K562 (cell line): Measurements from ENCODE around the gene SRF. TPM values are rescaled to one million over a fixed set of nuclear protein-coding genes. Genes with fewer than 3 reads are reported as not detected.
A peak's percentile ranks its signal among the peaks of the same experiment; 100 is the strongest.

ENCODE experiments used
- CBX5 ChIP-seq: IDR thresholded peaks from 2 replicates; pipeline ENCODE4 v1.6.1; 2014; ENCODE audit warnings: low read depth, borderline replicate concordance
- GABPA ChIP-seq: fragments of 200-800 bp; sonication (Bioruptor generic); conservative IDR thresholded peaks from 2 replicates; pipeline ENCODE4 v1.6.1; 2016; ENCODE audit warnings: low read depth, missing genetic modification characterization, missing compliant biosample characterization
- GTF2A2 ChIP-seq: IDR thresholded peaks from 2 replicates; pipeline ENCODE4 v1.6.1; 2016; ENCODE audit warnings: mild to moderate bottlenecking, missing genetic modification characterization, missing compliant biosample characterization
- MYC ChIP-seq, 2 experiments: fragments of 250-450 bp in 1 of 2; sonication (Bioruptor Pico) in 1 of 2; IDR thresholded peaks; 2 replicates each; pipeline versions ENCODE4 v1.5.1 to v1.6.1; 2012 to 2021; ENCODE audit warnings: low read depth in 2 of 2, borderline replicate concordance in 1 of 2, improper control_type of control experiment in 1 of 2, low read length in 1 of 2, mild to moderate bottlenecking in 1 of 2, moderate library complexity in 1 of 2
- TBL1XR1 ChIP-seq, 2 experiments: IDR thresholded peaks; 2 replicates each; pipeline ENCODE4 v1.6.1; 2012; ENCODE audit warnings: improper control_type of control experiment in 2 of 2, low read length in 2 of 2, mild to moderate bottlenecking in 1 of 2
- VEZF1 ChIP-seq: fragments of 200-800 bp; sonication (Bioruptor generic); IDR thresholded peaks from 2 replicates; pipeline ENCODE4 v1.6.1; 2017; ENCODE audit warnings: missing genetic modification characterization, missing compliant biosample characterization
- ZNF184 ChIP-seq: sonication (generic); formaldehyde crosslinking; IDR thresholded peaks from 2 replicates; pipeline ENCODE4 v1.5.0; 2020; ENCODE audit warnings: missing genetic modification reagents
- ZNF431 ChIP-seq: sonication (generic); formaldehyde crosslinking; IDR thresholded peaks from 2 replicates; pipeline ENCODE4 v1.8.0; 2022; ENCODE audit warnings: mild to moderate bottlenecking, missing genetic modification reagents
- ZNF707 ChIP-seq: fragments of 250-450 bp; sonication (Bioruptor Pico); conservative IDR thresholded peaks from 2 replicates; pipeline ENCODE4 v1.8.0; 2022; ENCODE audit warnings: inconsistent platforms, mild to moderate bottlenecking, moderate library complexity
- polyA plus RNA-seq, 8 experiments: library from polyadenylated mRNA; depleted of rRNA in 4 of 8; stranded (reverse) in 5 of 8; unstranded in 3 of 8; fragments of >200 nt; fragmentation: Nextera tagmentation in 2 of 8; fragmentation: Illumina TruSeq in 1 of 8; extraction: Ambion mirVana in 2 of 8; extraction: Trizol in 1 of 8; gene quantifications; 2 replicates each; pipeline versions ENCODE4 v1.2.1 to v1.2.3, GENCODE V29; 2011 to 2014; ENCODE audit warnings: inconsistent platforms in 1 of 8, missing spikeins in 1 of 8
- total RNA-seq, 7 experiments: library from RNA; depleted of rRNA in 6 of 7; stranded (reverse); fragments of >200 nt in 6 of 7; fragmentation: Illumina TruSeq in 2 of 7; extraction: Trizol in 2 of 7; gene quantifications; 2 replicates each; pipeline versions ENCODE4 v1.2.1 to v1.2.3, GENCODE V29; 2011 to 2021; ENCODE audit warnings: low replicate concordance in 1 of 7
- TF ChIP-seq, protein P1 (sequence below): fragments of 250-450 bp; sonication (Bioruptor Pico); IDR thresholded peaks from 2 replicates; pipeline ENCODE4 v1.6.1; 2021; ENCODE audit warnings: mild to moderate bottlenecking
- TF ChIP-seq, protein P2 (sequence below): fragments of 150-350 bp; conservative IDR thresholded peaks from 2 replicates; pipeline ENCODE4 v1.6.1; 2014; ENCODE audit warnings: low read length
- TF ChIP-seq, protein P3 (sequence below): fragments of 450-650 bp; IDR thresholded peaks from 2 replicates; pipeline ENCODE4 v1.7.1; 2018; ENCODE audit warnings: mild to moderate bottlenecking, low read depth; ENCODE audit not compliant: partially characterized antibody
- TF ChIP-seq, protein P4 (sequence below): sonication (generic); formaldehyde crosslinking; IDR thresholded peaks from 2 replicates; pipeline ENCODE4 v1.8.1; 2023; ENCODE audit warnings: missing genetic modification reagents, mild to moderate bottlenecking, borderline replicate concordance

SRF gene
- total and polyA plus RNA-seq, 9 of the 15 experiments (the other 6 are each of a cell fraction or from before 2014, with no cell fraction given), result 2.5 to 37.0 (median 24.6) TPM

DNA sequence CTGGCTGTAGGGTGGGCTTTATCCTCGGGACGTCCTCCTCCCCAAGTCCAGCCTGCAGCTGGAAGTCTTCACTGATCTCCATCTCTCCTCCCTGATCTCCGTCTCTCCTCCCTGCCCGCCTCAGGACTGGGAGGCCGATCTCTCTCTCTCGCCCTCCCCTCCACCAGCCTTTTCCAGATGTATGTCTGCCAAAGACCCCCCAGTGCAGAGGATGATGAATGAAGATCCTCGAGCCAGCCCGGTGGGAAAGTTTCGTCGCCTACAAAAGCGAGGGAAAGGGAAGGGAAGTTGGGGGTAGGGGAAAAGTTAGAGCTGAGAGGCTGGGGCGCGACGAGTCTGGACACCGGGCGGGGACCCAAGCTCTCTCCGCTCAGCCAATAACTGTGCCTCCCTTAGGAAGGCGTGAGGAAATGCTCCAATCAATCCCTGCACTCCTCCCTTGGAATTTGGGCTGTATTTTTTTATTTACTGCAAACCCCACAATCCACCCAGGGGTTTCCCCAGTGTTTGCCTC is 595 bp upstream of the SRF start (continued):
- TF ChIP-seq TBL1XR1 (IDR thresholded peaks at IDR 0.05; ENCODE audit: low read length in 2 of 2) (no peak), ZNF184 (CRISPR knock-in tag) (no peak), ZNF707 (CRISPR knock-in tag) (no peak), GTF2A2 (tag) (no peak), MYC (IDR thresholded peaks at IDR 0.05; ENCODE audit: low read depth, low read length) (no peak; the same call in 1 of the 2 replicates), MYC (CRISPR knock-in tag; IDR thresholded peaks at IDR 0.05; ENCODE audit: borderline replicate concordance, low read depth) (no peak), CBX5 (no peak), VEZF1 (CRISPR knock-in tag) (no peak), ZNF431 (CRISPR knock-in tag) (0 out of 2 replicates have a peak, but pooled peaks have one; percentile 23), GABPA (tag) (no peak)
- TF ChIP-seq, protein P1, sequence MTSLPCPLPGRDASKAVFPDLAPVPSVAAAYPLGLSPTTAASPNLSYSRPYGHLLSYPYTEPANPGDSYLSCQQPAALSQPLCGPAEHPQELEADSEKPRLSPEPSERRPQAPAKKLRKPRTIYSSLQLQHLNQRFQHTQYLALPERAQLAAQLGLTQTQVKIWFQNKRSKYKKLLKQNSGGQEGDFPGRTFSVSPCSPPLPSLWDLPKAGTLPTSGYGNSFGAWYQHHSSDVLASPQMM (CRISPR knock-in tag), result no peak
- TF ChIP-seq, protein P2, sequence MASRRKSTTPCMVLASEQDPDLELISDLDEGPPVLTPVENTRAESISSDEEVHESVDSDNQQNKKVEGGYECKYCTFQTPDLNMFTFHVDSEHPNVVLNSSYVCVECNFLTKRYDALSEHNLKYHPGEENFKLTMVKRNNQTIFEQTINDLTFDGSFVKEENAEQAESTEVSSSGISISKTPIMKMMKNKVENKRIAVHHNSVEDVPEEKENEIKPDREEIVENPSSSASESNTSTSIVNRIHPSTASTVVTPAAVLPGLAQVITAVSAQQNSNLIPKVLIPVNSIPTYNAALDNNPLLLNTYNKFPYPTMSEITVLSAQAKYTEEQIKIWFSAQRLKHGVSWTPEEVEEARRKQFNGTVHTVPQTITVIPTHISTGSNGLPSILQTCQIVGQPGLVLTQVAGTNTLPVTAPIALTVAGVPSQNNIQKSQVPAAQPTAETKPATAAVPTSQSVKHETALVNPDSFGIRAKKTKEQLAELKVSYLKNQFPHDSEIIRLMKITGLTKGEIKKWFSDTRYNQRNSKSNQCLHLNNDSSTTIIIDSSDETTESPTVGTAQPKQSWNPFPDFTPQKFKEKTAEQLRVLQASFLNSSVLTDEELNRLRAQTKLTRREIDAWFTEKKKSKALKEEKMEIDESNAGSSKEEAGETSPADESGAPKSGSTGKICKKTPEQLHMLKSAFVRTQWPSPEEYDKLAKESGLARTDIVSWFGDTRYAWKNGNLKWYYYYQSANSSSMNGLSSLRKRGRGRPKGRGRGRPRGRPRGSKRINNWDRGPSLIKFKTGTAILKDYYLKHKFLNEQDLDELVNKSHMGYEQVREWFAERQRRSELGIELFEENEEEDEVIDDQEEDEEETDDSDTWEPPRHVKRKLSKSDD, result peak; percentile 15; the same call in 1 of the 2 replicates
- TF ChIP-seq, protein P3, sequence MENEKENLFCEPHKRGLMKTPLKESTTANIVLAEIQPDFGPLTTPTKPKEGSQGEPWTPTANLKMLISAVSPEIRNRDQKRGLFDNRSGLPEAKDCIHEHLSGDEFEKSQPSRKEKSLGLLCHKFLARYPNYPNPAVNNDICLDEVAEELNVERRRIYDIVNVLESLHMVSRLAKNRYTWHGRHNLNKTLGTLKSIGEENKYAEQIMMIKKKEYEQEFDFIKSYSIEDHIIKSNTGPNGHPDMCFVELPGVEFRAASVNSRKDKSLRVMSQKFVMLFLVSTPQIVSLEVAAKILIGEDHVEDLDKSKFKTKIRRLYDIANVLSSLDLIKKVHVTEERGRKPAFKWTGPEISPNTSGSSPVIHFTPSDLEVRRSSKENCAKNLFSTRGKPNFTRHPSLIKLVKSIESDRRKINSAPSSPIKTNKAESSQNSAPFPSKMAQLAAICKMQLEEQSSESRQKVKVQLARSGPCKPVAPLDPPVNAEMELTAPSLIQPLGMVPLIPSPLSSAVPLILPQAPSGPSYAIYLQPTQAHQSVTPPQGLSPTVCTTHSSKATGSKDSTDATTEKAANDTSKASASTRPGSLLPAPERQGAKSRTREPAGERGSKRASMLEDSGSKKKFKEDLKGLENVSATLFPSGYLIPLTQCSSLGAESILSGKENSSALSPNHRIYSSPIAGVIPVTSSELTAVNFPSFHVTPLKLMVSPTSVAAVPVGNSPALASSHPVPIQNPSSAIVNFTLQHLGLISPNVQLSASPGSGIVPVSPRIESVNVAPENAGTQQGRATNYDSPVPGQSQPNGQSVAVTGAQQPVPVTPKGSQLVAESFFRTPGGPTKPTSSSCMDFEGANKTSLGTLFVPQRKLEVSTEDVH, result no peak
- TF ChIP-seq, protein P4, sequence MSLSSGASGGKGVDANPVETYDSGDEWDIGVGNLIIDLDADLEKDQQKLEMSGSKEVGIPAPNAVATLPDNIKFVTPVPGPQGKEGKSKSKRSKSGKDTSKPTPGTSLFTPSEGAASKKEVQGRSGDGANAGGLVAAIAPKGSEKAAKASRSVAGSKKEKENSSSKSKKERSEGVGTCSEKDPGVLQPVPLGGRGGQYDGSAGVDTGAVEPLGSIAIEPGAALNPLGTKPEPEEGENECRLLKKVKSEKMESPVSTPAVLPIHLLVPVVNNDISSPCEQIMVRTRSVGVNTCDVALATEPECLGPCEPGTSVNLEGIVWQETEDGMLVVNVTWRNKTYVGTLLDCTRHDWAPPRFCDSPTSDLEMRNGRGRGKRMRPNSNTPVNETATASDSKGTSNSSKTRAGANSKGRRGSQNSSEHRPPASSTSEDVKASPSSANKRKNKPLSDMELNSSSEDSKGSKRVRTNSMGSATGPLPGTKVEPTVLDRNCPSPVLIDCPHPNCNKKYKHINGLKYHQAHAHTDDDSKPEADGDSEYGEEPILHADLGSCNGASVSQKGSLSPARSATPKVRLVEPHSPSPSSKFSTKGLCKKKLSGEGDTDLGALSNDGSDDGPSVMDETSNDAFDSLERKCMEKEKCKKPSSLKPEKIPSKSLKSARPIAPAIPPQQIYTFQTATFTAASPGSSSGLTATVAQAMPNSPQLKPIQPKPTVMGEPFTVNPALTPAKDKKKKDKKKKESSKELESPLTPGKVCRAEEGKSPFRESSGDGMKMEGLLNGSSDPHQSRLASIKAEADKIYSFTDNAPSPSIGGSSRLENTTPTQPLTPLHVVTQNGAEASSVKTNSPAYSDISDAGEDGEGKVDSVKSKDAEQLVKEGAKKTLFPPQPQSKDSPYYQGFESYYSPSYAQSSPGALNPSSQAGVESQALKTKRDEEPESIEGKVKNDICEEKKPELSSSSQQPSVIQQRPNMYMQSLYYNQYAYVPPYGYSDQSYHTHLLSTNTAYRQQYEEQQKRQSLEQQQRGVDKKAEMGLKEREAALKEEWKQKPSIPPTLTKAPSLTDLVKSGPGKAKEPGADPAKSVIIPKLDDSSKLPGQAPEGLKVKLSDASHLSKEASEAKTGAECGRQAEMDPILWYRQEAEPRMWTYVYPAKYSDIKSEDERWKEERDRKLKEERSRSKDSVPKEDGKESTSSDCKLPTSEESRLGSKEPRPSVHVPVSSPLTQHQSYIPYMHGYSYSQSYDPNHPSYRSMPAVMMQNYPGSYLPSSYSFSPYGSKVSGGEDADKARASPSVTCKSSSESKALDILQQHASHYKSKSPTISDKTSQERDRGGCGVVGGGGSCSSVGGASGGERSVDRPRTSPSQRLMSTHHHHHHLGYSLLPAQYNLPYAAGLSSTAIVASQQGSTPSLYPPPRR (CRISPR knock-in tag), result no peak
